Vagina (tissue), 2 donors: Measurements from ENCODE around the gene ONECUT3. TPM values are rescaled to one million over a fixed set of nuclear protein-coding genes. Genes with fewer than 3 reads are reported as not detected.
"Not testable (repeated sequence)": the region's sequence is repeated elsewhere in the genome, so short reads cannot be mapped to it uniquely, and the experiment has no call there.

Experiments used
- DNase-seq, 2 donors: peaks; one replicate each; pipeline ENCODE4 v3.0.0-alpha.2; 2017; ENCODE audit errors: extremely low spot score in 2 of 2
- H3K27ac ChIP-seq: fragments of 200-600 bp; sonication (generic); one replicate; pipeline ENCODE4 v1.5.1; 2019
- H3K27me3 ChIP-seq: fragments of 200-600 bp; sonication (generic); one replicate; pipeline ENCODE4 v1.5.1; 2019
- H3K36me3 ChIP-seq, 2 donors: fragments of 200-600 bp; sonication (generic); one replicate each; pipeline ENCODE4 v1.5.1; 2017 to 2019
- H3K4me1 ChIP-seq: fragments of 200-600 bp; sonication (generic); one replicate; pipeline ENCODE4 v1.5.1; 2019
- H3K4me3 ChIP-seq, 2 donors: fragments of 200-600 bp; sonication (generic); 1 replicate in 1 of 2; 2 replicates in 1 of 2; pipeline ENCODE4 v1.5.1; 2016 to 2019
- H3K9me3 ChIP-seq: fragments of 200-600 bp; sonication (generic); one replicate; pipeline ENCODE4 v1.5.1; 2019
- POLR2A ChIP-seq, 2 donors: fragments of 450-650 bp; IDR thresholded peaks; one replicate each; pipeline ENCODE4 v1.6.1; 2017; ENCODE audit warnings: antibody characterized with exemption in 2 of 2, mild to moderate bottlenecking in 2 of 2, moderate library complexity in 2 of 2
- POLR2AphosphoS5 ChIP-seq, 2 donors: sonication (generic); formaldehyde crosslinking; IDR thresholded peaks; one replicate each; pipeline ENCODE4 v1.9.0; 2017; ENCODE audit warnings: antibody characterized with exemption in 2 of 2, mild to moderate bottlenecking in 2 of 2, low read depth in 1 of 2; ENCODE audit not compliant: insufficient read depth in 1 of 2
- intact Hi-C: fragments of 100-400 bp; cut with DNase I; formaldehyde crosslinking; loops from one replicate; pipeline ENCODE4 v1.15.1; 2023
- total RNA-seq: library from RNA; depleted of rRNA; stranded (reverse); fragments of >200 nt; gene quantifications from one replicate; pipeline ENCODE4 v1.2.3, GENCODE V29; 2016
- TF ChIP-seq, protein P1 (sequence below), 3 experiments: fragments of 450-650 bp in 2 of 3; fragments of 200-600 bp in 1 of 3; sonication (generic) in 1 of 3; IDR thresholded peaks; one replicate each; pipeline ENCODE4 v1.5.1; 2017 to 2019; ENCODE audit warnings: antibody characterized with exemption in 3 of 3, mild to moderate bottlenecking in 2 of 3, moderate library complexity in 2 of 3

Gene ONECUT3
- total RNA-seq, 1 donor from 2014 or later: not detected

DNA sequence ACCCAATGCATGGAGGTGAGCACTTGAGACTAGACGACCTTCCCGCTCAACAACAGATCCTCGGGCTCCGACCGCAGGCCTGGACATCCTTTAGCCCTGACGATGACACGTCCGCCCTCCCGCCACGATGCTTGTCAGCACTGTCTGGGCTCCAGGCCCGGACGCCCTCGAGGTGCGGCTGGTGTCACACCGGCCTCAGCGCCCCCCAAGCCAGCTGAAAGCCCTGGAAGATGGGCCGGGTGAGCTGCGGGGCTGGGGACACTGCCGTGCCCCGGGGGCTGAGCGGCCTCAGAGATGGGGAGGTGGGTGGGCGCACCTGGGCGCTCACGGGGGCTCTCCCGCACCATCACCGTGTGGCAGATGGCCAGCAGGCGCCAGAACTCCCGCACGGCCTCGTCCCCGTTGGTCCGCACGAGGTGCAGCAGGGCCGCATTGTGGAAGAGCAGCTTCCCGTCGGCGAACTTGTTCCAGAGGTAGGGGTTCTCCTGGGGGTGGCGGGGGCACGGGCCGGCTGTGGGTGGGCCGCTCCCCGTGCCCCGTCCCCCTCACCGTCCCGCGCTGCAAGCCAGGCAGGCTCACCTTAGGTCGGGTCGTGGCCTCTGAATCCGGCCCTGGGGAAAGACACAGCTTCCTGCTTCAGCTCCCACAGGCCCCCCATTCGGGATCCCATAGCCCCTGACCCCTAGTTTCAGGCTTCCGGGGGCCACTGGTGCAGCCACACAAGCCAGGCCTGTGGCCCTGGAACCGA, 43.3 kb downstream of the ONECUT3 start:
- no peak for DNase-seq
- intact Hi-C loops: no loop called here
- no peaks in the 10 kb centered on the region for H3K27me3 ChIP-seq
- no peak overlapping the region for H3K4me3 ChIP-seq
- H3K4me1 ChIP-seq: peaks cover 8% of the 10 kb centered on the region
- H3K27ac ChIP-seq: no peak overlapping the region
- TF ChIP-seq POLR2A (IDR thresholded peaks at IDR 0.05) (no peak), POLR2AphosphoS5 (IDR thresholded peaks at IDR 0.05; ENCODE audit: insufficient read depth in 1 of 2, low read depth in 1 of 2) (no peak)
- TF ChIP-seq, protein P1, sequence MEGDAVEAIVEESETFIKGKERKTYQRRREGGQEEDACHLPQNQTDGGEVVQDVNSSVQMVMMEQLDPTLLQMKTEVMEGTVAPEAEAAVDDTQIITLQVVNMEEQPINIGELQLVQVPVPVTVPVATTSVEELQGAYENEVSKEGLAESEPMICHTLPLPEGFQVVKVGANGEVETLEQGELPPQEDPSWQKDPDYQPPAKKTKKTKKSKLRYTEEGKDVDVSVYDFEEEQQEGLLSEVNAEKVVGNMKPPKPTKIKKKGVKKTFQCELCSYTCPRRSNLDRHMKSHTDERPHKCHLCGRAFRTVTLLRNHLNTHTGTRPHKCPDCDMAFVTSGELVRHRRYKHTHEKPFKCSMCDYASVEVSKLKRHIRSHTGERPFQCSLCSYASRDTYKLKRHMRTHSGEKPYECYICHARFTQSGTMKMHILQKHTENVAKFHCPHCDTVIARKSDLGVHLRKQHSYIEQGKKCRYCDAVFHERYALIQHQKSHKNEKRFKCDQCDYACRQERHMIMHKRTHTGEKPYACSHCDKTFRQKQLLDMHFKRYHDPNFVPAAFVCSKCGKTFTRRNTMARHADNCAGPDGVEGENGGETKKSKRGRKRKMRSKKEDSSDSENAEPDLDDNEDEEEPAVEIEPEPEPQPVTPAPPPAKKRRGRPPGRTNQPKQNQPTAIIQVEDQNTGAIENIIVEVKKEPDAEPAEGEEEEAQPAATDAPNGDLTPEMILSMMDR (IDR thresholded peaks at IDR 0.05): no peak
- H3K36me3 ChIP-seq: no peaks in the 10 kb centered on the region
- H3K9me3 ChIP-seq: no peaks in the 10 kb centered on the region

DNA sequence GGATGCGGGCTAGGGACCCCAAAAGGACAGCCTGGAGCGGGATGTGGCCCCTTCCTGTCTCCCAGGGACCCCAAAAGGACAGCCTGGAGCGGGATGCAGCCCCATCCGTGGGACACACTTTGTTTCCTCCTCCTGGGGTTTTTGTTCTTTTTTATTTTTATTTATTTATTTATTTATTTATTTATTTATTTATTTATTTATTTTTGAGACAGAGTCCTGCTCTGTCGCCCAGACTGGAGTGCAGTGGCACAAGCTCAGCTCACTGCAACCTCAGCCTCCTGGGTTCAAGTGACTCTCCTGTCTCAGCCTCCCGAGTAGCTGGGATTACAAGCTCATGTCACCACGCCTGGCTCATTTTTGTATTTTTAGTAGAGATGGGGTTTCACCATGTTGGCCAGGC, 44.0 kb downstream of the ONECUT3 start:
- intact Hi-C loops, H3K27me3 ChIP-seq, H3K4me3 ChIP-seq, H3K9me3 ChIP-seq, H3K27ac ChIP-seq, H3K36me3 ChIP-seq, DNase-seq, H3K4me1 ChIP-seq: not testable (repeated sequence)

DNA sequence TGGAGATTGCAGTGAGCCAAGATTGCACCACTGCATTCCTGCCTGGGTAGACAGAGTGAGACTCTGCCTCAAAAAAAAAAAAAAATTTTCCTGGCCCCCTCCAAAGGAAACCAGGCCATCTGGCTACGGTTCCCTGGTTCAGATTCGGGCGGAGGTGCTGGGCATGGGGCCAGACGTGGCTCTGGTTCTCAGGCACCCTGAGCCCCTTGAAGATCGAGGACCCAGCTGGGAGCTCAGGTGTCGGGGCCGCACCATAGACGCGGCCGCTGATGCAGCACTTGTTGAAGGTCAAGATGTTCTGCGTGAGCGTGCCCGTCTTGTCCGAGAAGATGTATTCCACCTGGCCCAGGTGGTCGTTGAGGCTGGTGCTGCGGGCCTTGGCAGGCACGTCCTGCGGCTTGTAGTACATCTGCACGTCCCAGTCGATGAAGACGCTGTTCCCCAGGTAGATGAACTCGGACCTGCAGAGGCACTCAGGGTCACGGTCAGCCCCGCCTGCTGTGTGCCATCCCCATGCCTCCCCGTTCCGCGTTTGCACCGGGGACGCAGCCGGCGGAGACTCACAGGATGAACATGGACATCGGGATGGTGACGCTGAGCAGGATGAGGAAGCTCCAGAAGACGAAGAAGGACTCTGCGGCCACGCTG, 46.5 kb downstream of the ONECUT3 start:
- no peaks in the 10 kb centered on the region for H3K36me3 ChIP-seq
- TF ChIP-seq, protein P1 (IDR thresholded peaks at IDR 0.05): no peak
- TF ChIP-seq POLR2AphosphoS5 (IDR thresholded peaks at IDR 0.05; ENCODE audit: insufficient read depth in 1 of 2, low read depth in 1 of 2) (no peak), POLR2A (IDR thresholded peaks at IDR 0.05) (no peak)
- no peak for DNase-seq
- H3K4me3 ChIP-seq: no peak overlapping the region
- intact Hi-C loops: no loop called here
- no peaks in the 10 kb centered on the region for H3K9me3 ChIP-seq
- peaks cover 8% of the 10 kb centered on the region for H3K4me1 ChIP-seq
- H3K27me3 ChIP-seq: no peaks in the 10 kb centered on the region
- no peak overlapping the region for H3K27ac ChIP-seq

DNA sequence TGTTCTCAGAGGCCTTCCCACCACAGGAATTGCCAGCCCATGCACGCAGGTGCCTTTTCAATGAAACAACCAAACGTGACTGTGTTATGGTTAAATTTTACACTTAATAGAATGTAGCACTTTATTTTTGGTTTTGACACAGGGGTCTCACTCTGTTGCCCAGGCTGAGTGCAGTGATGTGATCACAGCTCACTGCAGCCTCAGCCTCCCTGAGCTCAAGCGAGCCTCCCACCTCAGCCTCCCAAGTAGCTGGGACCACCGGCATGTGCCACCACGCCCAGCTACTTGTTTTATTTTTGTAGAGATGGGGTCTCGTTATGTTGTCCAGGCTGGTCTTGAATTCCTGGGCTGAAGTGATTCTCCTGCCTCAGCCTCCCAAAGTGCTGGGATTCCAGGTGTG, 51.6 kb downstream of the ONECUT3 start:
- Histone ChIP-seq H3K4me1 (no peaks in the 10 kb centered on the region), H3K36me3 (no peaks in the 10 kb centered on the region), H3K9me3 (no peaks in the 10 kb centered on the region), H3K27ac (no peak overlapping the region), H3K4me3 (no peak overlapping the region), H3K27me3 (no peaks in the 10 kb centered on the region)
- DNase-seq: no peak
- intact Hi-C loops: no loop called here
- no peak for TF ChIP-seq POLR2AphosphoS5 (IDR thresholded peaks at IDR 0.05; ENCODE audit: insufficient read depth in 1 of 2, low read depth in 1 of 2)
- no peak for TF ChIP-seq POLR2A (IDR thresholded peaks at IDR 0.05)
- TF ChIP-seq, protein P1 (IDR thresholded peaks at IDR 0.05): no peak

DNA sequence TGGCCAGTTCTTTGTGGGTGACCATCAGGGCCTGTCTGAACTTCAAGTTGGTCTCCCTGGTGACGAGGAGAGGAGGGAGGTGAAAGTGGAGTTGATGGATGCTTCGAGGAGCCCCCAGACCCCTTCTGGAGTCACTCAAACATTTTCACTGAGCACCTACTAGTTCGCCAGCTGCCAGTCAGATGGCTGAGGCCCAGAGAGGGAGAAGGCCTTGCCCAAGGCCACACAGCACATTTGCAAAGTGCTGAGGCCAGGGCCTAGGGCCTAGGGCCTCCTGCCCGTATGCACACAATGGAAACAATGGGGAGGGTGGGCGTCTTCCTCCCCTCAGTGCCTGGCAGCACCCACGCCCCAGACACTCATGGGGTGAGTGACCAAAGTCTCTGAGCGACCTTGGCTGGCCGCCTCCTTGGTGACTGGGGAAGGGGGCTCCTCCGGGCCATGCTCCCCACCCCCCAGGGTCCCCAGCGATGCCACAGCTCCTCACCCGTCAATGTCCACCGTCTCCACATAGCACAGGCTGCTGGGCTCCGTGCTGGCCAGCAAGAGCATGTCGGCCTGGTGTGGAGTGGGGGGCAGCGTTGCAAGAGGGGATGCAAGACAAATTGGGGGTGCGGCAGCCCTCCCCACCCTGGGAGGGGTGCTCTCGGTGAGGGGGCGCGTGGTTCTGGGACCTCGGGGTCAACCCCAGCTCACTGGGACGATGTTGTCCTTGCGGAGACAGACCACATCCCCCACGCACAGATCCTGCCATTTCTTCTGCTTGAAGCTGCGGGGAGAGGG, 52.3 kb downstream of the ONECUT3 start:
- Histone ChIP-seq H3K9me3 (no peaks in the 10 kb centered on the region), H3K4me1 (peaks cover under 1% of the 10 kb centered on the region), H3K36me3 (no peaks in the 10 kb centered on the region), H3K27me3 (no peaks in the 10 kb centered on the region), H3K27ac (no peak overlapping the region), H3K4me3 (no peak overlapping the region)
- intact Hi-C loops: no loop called here
- TF ChIP-seq POLR2AphosphoS5 (IDR thresholded peaks at IDR 0.05; ENCODE audit: insufficient read depth in 1 of 2, low read depth in 1 of 2): no peak
- TF ChIP-seq POLR2A (IDR thresholded peaks at IDR 0.05): no peak
- TF ChIP-seq, protein P1 (IDR thresholded peaks at IDR 0.05): no peak
- DNase-seq: no peak
